ENCODE measurements around the gene ARHGAP19.

The ARHGAP19 gene, protein sequence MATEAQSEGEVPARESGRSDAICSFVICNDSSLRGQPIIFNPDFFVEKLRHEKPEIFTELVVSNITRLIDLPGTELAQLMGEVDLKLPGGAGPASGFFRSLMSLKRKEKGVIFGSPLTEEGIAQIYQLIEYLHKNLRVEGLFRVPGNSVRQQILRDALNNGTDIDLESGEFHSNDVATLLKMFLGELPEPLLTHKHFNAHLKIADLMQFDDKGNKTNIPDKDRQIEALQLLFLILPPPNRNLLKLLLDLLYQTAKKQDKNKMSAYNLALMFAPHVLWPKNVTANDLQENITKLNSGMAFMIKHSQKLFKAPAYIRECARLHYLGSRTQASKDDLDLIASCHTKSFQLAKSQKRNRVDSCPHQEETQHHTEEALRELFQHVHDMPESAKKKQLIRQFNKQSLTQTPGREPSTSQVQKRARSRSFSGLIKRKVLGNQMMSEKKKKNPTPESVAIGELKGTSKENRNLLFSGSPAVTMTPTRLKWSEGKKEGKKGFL

DNA sequence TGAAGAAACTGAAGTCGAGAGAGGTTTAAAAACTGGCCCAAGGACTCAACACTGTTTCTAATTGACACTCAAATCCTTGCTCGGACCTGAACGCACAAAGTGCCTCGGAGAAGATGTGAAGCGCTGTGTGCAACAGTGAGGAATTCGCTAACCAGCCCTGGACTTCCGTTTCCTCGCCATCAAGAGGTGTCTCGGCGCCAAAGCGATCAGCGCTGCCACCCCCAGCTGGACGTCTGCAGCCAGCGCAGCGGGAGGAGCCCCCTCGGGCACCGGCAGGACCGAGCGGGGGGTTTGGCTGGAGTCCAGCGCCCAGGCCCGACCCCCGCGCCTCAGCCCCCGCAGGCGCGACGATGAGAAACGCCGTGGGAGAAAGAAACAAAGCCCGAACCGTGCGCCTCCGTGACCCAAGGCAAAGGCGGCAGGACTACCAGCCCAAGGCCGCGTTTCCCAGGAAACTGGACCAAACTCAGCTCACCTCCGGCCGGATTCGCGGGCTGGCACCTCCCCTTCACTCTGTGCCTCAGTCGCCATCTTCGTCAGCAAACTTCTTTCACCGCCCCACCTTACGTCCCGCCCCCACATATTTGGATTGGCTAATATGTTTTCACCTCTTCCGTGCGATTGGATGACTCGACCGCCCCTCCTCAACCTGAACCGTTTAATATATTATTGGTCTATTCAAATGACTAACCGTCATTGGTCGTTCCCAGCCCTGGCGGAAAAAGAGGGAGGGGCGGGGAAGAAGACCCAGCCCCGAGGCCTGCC lies at the start of gene ARHGAP19:
TSS of gene ARHGAP19 (minus strand) at position 541 of the 765 bp plus-strand sequence. CDS start at position 531, 10 bp downstream.
- DNase-seq: peak; percentile 96

DNA sequence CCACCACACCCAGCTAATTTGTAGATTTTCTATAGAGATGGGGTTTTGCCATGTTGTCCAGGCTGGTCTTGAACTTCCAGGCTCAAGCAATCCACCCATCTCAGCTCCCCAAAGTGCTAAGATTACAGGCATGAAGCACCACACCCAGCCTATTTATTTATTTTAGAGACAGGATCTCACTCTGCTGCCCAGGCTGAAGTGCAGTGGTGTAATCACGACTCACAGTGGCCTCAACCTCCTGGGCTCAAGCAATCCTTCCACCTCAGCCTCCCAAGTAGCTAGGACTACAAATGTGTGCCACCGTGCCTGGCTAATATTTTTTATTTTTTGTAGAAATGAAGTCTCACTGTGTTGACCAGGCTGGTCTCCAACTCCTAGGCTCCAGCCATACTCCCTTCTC lies 49.0 kb upstream of the ARHGAP19 start:
- DNase-seq: no peak

DNA sequence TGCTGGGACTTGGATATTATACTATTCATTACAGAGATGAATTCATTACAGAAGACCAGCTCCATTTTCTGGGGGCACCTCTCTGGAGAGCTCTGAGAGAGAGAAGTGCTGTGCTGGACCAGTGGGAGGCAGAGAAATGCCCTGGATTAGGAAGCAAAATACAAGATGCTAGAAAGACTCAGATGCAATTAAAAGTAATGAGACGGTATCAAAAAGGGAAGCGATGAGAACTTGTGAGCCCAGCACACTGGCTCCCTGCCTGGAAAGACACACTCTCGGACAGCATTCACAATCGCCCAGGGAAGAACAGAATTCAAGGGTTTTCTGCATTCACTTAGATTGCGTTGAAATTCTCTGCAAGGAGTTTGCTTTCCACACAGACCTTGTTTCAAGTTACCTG lies 45.6 kb upstream of the ARHGAP19 start:
- no peak for DNase-seq

DNA sequence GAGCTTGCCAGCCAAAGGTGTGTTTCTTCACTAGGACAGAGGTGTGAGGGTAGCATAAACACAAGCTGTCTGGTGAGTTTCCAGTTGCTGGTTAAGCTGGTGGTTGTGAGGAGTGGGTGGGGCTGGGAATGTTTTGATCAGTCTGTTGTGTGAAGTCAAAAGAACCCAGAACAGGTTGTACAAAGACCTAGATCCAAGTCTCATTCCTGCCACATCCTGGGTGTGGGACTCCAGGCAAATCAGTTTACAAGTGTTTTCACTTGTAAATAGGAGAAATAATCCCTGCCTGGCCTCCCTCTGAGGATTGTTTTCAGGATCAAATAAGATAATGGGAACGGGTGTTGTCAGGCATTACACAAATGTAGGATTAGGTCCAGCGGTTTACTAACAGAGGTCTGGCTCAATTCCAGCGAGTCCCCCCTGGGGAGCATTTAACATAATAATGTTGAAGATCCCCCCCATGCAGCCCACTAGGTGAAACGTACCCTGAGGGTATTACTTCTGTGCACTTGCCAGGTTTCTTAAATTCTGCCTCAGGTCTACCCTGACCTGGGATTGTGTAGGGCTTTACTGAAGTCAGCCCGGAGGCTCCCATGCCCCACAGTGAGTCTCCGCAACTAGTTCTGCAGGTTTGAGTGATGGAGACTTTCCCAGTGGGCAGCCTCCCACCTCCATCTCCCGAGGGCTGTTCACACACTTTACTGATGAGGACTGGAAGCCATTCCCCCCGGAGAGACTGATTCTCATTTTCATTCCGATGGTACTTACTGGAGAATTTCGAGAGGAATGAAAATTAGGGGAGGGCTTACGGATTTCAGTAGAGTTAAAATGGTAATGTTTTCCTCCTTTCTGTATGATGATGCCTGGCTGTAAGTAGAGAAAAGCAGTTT lies 44.8 kb upstream of the ARHGAP19 start:
- no peak for DNase-seq

DNA sequence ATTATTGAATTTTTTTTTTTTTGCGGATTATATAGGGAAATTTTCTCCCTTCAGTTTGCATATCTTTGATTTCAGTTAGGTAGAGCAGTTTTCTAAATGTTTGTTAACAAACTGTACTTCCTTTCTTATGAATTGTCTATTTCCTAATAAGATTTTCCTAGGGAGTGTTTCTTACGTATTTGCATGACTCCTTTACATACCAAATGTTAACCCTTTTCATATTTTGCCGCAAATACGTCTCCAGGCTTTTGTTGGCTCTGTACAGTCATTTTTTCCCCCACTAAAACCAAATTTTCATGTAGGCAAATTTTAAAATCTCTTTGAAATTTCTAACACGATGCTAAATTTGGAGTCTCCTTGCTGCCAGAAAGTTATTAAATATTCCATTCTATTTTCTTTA lies 44.0 kb upstream of the ARHGAP19 start:
- DNase-seq: no peak

DNA sequence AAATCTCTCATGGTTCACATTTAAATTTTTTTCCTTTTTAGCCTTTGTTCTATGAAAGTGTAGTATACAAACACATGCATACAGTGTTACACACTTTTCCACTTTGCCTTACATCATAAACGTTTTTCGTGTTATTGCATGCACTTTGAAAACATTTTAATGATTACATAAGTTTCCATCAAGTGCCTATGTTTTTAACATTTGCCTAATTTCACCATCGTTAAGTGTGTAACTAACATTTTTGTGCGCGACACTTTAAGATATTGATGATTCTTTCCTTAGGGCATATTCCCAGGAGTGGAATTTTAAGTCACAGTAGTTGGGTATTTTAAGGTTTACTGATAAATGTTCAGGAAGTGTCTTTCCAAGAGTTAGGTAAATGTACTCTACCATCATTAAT lies 43.6 kb upstream of the ARHGAP19 start:
- no peak for DNase-seq

DNA sequence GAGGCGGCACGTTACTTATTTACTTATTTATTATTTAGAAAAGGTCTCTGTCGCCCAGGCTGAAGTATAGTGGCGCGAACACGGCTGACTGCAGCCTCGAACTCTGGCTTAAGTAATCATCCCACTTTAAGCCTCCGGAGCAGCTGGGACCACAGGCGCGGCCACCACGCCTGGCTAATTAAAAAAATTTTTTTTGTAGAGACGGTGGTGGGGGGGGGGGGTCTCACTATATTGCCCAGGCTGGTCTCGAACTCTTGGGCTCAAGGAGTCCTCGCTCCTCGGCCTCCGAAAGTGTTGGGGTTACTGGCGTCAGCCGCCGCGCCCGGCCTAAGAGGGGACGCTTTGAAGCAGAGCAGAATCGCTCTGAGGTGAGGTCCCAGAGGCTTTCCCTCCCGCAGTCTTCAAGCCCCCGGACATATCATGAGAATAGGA lies 42.8 kb upstream of the ARHGAP19 start:
- no peak for DNase-seq

DNA sequence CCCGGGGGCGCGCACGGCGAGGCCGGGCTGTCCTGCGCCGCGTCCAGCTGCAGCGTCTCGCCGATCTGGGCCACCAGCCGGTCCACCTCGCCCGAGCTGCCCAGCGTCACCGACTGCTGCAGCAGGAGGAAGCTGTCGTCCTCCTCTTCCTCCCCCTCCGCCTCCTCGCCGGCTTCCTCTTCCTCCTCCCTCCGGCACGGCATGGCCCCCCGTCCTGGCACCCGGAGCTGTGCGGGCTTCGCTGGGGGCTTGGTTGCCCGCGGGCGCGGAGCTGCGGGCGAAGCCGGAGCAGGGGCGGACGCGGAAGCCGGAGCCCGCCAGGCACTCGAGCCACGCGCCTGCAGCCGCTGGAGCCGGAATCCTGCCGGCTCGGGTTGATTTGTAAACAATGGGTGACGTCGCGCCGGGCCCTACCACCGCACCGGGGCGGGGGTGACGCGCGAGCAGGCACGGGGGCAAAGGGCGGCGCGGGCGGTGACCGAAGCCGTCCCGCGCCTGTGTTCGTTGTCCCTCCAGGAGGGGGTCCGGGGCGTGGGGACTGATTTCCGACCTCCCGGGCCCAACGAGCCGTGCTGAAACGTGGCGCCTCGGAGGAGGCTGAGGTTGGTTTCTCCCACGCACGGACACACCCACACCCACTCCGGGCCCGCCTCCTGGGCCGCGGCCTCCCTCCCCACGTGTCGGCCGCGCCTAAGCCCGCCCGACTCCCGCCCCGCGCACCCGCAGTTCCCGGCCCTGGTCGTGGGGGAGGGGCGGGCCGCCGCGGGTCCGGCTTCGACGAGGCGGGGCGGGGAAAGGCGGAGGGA lies 42.1 kb upstream of the ARHGAP19 start, which contains the start of gene FRAT2:
TSS of gene FRAT2 (minus strand) at position 360 of the 806 bp plus-strand sequence. CDS start at position 203, 157 bp downstream.
- peak; percentile 90 for DNase-seq

DNA sequence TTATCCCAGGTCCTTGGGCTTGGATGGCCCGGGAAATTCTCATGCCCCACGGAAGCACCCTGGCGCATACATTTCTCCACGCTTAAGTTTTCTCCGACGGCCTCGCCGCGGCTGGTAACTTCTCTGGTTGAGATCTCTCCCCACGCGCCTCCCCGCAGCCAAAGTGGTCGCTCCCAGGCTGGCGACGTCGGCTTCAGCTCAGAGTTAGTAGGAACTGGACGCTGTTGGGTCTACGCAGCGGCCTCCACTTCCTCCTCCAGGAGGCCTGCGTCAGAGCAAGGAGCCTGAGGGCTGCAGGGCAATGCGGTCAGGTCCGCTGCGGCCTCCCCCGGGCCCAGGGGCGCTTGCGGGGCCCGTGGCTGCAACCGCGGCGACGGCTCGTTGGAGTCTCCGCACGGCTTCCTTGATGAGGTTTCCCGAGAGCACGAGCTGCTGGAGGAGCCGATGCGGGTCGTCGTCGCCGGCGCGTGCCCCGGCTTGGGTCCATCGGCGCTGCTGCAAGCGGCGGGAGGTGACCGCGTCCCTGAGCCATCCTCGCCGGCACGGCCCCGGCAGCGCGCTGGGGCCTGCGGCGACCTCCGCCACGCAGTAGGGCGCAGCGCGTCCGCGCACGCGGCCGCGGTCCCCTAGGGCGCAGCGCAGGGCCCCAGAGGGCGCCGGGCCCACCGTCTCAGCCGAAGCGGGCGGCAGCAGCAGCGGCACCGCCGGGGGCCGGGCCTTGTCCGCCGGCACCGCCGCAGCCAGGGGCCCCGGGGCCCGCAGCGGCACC lies 41.3 kb upstream of the ARHGAP19 start:
- DNase-seq: no peak

DNA sequence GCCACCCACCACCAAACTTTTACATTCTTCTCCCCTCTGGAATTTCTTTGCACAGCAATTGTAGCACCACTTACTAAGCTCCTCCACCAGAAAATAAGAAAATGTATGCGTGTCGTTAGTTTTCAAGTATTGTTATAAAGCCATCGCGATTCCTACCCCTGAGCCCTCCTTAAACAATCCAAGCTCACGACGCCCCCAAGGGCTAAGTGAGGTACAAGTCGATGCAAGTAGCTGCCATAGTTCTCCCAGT lies 40.8 kb upstream of the ARHGAP19 start:
- no peak for DNase-seq

DNA sequence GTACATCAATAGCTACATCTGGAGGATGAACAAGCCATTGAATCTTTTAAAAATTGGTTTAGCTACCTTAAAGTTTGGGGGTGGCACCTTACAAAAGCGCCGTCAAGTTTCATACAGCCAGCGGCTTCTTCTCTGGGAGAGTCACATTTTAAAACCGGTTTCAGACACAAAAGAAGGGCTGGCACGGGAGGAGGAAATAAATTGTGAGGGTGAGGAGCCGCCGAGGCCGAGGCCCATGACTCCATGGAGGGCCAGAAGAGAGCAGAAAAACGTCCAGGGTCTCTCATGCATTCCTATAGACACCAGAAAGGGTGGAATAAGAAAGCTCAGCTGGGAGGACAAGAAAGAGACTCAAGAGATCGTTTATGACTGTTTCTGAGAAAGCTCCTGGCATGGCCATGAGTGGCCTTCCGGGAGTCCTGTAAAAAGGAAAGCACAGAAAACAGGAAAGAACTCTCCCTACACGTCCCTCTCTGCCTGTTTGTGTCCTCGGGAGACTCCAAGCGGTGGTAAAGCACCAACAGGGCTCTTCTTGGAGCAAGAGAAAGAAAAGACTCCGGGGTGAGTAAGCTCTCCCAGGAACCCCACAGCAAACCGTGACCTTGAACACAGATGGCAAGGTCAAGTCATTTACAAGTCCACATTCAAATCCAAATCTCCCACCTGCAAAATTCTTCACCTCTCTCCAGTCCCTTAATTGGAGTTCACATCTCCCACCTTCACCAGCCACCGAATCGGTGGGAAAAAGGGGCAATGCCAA lies 40.3 kb upstream of the ARHGAP19 start:
- DNase-seq: no peak

DNA sequence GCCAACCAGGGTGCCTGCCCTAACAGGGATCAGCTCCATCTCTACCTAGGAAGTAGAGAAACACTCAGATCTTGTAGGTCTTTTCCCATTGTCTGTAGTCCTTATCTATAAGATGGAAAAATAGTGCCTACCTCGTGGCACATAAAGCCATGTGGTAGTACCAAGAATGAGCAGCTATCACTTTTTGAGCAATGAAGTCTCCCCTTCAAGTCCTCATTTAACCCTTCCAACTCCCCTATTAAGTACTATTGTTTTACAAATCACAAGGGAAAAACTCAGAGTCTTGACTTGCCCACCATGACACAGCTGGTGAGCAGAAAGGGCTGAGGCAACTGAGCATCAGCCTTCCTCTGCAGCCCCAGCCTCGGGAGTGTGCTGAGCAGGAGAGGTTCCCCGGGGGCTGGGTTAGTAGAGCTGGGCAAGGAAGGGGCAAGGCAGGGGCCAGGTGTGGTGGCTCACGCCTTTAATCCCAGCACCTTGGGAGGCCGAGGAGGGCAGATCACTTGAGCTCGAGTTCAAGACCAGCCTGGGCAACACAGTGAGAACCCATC lies 38.8 kb upstream of the ARHGAP19 start:
- no peak for DNase-seq

DNA sequence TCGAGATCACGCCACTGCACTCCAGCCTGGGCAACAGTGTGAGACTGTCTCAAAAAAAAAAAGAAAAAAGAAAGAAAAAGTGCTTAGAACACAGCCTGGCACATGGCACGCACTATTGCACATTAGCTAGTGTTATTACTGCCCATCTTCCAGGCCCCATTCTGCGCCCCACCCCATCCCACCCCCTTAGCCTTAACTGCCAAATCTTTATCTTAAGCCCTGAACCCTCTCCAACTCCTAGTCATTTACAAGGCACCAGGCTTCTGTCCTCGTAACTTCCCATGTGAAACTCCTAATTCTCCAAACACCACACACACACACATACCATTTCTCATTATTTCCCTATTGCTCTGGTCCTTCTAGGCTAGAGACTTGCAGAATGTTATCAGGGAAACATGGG lies 37.3 kb upstream of the ARHGAP19 start:
- no peak for DNase-seq

DNA sequence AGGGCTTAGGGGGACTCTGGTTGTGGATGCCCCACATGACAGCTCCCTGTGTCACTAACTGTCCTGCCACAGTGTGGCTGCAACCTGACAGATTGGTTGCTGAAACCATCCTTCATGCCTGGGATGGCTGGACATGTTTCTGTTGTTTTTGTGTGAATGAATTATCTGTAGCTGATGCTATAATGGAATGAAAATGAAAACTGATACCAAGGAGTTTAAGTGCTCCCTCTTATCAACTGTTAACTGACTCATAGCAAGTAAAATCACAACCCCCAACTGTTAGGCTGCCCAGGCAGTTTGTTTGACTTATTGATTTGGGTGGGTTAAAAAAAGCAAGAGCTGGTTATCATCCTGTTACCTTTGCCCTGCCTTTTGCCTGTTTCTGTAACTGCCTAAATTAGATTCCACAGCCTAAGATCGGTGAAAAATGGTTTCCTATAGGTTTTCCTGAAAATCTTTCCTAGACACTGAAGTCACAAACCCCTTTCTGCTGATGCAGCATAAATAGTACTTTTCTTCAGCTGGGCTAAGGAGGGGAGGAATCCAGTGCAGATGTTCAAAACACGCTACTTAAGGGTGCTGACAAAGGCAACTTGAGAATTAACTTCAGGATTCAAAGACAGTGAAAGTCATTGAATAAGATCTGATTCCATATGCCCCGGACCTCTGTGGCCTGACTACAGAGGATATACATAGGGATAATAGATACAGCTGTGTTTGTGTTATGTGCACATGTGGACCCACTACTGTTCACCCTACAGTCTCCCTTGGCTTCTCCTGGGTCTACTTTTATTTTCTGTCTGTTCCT lies 36.4 kb upstream of the ARHGAP19 start:
- no peak for DNase-seq

DNA sequence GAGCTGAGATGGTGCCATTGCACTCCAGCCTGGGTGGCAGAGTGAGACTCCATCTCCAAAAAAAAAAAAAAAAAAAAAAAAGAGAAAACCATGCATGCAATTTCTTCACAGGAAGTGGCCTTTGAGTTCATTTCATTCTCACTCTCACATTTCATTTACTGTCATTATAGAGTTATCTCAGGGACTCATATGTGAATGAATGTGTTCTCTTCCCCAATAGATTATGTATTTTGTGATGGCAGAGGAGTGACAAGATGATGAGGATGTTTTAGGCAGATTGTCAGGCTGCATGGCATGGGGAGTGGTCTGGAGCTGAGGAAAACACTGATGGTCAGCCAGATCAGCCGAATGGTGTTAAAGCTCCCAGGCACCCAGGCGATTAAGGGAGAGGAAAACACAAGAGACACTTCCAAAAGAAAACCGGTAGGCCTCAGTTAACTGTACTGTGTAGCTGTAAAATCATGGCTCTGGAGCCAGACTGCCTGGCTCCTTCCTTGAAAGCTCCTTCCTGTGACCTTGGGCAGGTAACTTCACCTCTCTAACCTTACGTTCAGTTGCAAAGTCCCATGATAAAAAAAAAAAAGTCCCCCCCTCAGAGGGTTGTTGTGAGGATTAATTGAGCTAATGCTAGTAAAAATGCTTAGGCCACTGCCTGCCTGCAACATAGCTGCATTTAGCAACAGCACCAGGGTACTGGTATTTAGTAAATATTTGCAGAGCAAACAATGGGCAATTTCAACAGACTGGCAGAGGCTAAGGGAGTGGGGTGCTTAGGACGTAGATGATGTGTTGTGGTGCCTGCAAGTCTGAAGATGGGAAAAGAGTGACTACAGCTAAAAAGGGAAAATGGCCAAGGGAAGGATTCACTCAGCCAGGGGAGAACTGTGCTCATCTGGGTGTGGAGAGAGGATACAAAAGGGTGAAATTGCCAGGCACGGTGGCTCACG lies 35.2 kb upstream of the ARHGAP19 start:
- no peak for DNase-seq

DNA sequence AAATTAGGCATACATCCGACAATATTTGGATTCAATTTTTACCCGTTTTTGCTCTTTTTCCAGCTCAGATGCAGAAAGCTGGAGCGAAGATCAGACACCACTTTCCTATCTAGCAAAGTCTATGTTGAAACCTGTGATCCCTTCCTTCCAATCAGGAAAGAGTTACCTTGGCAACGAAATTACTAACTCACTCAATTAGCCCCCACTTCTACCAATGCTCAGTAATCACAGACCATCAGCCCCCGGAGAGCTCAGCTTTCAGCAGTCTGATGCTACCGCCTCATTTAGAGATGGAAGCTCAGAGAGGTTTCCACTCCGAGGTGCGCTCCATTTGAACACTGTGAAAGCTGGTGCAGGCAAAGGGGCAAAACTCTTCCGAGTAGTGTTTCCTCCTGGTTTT lies 33.3 kb upstream of the ARHGAP19 start:
- DNase-seq: no peak

DNA sequence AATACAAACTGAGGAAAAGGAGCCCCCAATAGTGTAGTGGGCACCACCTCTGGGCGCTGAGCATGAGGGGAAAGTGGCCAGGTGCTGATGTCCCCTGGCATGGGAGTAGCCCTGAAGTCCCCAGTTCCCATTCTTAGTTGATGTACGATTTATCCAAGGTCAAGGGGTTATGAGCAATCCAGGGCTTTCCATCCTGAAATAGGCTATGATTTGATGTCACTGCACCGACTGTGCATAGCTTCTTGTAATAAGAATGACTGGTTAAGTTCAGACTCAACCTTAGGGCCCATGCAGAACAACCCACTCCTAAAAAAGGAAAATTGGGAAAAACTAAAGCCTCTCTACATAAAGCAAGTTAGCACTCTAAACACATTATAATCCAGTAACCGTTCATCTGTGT lies 31.1 kb upstream of the ARHGAP19 start:
- DNase-seq: no peak

DNA sequence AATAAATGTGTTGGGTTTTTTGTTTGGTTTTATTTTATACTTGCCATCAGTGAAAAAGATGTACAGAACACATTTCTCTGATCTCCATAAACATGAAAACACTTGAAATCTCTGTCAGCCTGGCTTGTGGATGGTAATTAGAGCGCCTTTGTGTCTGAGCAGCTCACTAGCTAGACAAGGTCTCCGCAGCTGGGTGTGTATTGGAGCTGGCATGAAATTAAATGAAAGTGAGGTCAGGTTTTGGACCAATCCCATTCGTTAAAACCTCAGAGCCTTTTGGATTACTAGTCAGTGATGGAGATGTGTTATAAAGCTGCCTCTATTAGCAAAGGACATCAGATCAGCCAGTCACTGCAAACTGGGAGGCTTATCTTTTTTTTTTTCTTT lies 29.4 kb upstream of the ARHGAP19 start:
- no peak for DNase-seq

All from CD4-positive, alpha-beta T cell treated with Interleukin-12 subunit alpha and Interleukin-12 subunit beta, for 1 hour (primary cell).